ENCODE results near the gene FGFBP2. TPM values are rescaled to one million over a fixed set of nuclear protein-coding genes. Genes with fewer than 3 reads are reported as not detected.

The FGFBP2 gene
- total RNA-seq, 2 donors from 2014 or later, result 4.0 TPM; not detected in 1

DNA sequence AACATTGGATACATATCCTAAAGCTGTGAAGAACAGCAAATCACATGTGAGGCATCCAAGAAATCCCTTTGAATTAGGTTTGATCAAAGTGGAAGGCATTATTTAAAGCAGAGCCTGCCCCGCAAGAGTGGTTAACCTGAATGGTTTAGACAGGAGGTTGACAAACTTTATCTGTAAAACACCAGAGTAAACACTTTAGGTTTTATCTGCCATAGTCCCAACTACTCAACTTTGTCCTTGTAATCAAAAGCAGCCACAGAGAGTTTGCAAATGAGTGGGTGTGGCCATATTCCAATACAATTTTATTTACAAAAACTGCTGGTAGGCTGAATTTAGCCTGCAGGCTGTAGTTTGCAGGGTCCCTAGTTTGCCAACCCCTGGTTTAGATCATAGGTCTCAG is 25.2 kb upstream of the FGFBP2 start:
- intact Hi-C loops (cut with DNase I), result no loop called here
- no peaks in the 10 kb centered on the region for H3K36me3 ChIP-seq (replicated peaks in 1 of 2; ENCODE audit: insufficient read depth in 1 of 2, low read depth in 2 of 2)
- TF ChIP-seq, protein P1, sequence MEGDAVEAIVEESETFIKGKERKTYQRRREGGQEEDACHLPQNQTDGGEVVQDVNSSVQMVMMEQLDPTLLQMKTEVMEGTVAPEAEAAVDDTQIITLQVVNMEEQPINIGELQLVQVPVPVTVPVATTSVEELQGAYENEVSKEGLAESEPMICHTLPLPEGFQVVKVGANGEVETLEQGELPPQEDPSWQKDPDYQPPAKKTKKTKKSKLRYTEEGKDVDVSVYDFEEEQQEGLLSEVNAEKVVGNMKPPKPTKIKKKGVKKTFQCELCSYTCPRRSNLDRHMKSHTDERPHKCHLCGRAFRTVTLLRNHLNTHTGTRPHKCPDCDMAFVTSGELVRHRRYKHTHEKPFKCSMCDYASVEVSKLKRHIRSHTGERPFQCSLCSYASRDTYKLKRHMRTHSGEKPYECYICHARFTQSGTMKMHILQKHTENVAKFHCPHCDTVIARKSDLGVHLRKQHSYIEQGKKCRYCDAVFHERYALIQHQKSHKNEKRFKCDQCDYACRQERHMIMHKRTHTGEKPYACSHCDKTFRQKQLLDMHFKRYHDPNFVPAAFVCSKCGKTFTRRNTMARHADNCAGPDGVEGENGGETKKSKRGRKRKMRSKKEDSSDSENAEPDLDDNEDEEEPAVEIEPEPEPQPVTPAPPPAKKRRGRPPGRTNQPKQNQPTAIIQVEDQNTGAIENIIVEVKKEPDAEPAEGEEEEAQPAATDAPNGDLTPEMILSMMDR (IDR thresholded peaks at IDR 0.05), result no peak
- TF ChIP-seq POLR2A (IDR thresholded peaks at IDR 0.05), result no peak
- no peaks in the 10 kb centered on the region for H3K4me1 ChIP-seq
- H3K4me3 ChIP-seq, result no peak overlapping the region
- H3K27ac ChIP-seq, result no peak overlapping the region
- WGBS, 2 donors, result 25 to 31% methylated on average over 1 of the region's 1 CpG
- H3K27me3 ChIP-seq, result no peaks in the 10 kb centered on the region
- no peak for DNase-seq
- no peaks in the 10 kb centered on the region for H3K9me3 ChIP-seq
- ATAC-seq, result no peak

DNA sequence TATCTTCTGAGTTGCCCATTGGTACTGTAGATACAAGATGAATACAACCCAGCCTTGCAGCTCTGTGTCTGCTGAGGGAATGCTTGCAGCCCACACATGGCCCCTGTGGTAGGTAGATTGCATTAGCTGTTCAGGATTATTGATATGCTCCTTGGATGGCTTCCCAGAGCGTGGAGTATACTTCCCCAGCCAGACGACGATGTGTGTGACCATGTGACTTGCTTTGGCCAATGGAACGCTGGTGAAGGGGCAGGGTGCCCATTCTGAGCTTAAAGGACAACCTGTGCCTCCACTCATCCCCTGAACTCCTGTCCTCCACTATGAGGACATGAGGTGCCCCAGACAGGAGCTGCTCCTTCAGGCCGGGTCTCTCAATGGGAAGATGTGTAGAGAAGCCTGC is 23.9 kb upstream of the FGFBP2 start:
- no peak for ATAC-seq
- WGBS, 2 donors, result 34 to 51% methylated on average over 5 of the region's 5 CpGs
- Histone ChIP-seq H3K4me3 (no peak overlapping the region), H3K27me3 (no peaks in the 10 kb centered on the region), H3K36me3 (replicated peaks in 1 of 2; ENCODE audit: insufficient read depth in 1 of 2, low read depth in 2 of 2) (no peaks in the 10 kb centered on the region), H3K27ac (no peak overlapping the region), H3K4me1 (no peaks in the 10 kb centered on the region), H3K9me3 (no peaks in the 10 kb centered on the region)
- intact Hi-C loops (cut with DNase I), result no loop called here
- DNase-seq, result peak in 1 of 4 donors; percentile 8
- TF ChIP-seq, protein P1 (IDR thresholded peaks at IDR 0.05), result no peak
- TF ChIP-seq POLR2A (IDR thresholded peaks at IDR 0.05), result no peak

DNA sequence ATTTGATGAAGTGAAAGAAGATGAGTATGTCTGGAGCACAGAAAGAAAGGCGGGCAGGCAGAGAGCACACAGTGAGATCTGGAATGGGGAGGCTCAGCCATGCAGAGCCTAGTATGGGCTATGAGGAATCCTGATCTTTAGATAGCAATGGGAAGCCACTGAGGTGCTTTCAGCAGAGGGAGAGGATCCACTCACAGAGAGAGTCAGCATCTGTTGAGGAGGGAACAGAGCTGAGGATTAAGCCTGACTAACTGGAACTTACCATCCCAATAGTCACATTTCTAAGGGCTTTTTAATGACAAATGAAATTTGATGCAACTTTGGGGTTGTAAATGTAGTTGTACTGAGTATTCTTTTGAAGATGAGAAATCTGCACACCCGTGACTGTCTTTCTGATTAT is 20.6 kb upstream of the FGFBP2 start:
- intact Hi-C loops (cut with DNase I), result no loop called here
- TF ChIP-seq POLR2A (IDR thresholded peaks at IDR 0.05), result no peak
- TF ChIP-seq, protein P1 (IDR thresholded peaks at IDR 0.05), result no peak
- DNase-seq, result no peak
- Histone ChIP-seq H3K36me3 (replicated peaks in 1 of 2; ENCODE audit: insufficient read depth in 1 of 2, low read depth in 2 of 2) (no peaks in the 10 kb centered on the region), H3K27me3 (no peaks in the 10 kb centered on the region), H3K9me3 (no peaks in the 10 kb centered on the region), H3K4me3 (no peak overlapping the region), H3K4me1 (no peaks in the 10 kb centered on the region), H3K27ac (no peak overlapping the region)
- 58 to 59% methylated on average over 2 of the region's 2 CpGs for WGBS, 2 donors
- no peak for ATAC-seq

DNA sequence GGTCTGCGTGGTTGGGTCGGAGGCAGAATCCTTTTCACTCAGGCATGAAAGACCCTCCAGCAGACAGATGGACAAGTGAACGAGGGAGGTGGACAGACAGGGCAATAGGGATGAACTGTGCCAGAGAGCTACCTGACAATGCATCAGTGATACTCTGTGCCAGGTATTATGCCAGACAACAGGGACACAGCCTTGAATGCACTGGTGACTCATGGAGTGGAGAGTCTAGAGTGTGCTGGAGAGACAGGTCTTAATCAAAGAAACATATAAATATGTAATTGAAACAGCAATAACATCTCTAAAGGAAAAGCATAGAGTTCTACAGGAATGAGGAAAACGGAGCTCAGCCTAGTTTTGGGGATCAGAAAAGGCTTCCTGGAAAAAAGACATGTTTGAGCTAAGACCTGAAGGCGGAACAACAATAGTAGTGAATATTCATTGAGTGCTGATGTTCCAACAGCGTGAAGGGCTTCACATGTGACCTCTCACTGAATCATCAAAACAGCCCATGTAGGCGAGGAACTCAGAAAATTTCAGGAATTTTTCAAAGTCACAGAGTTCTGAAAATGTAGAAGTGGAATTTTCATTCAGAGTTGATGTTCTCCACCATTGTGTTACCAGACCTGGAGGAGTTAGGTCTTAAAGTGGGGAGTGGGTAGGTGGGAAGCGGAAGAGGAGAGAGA is 20.0 kb upstream of the FGFBP2 start:
- no peaks in the 10 kb centered on the region for H3K36me3 ChIP-seq (replicated peaks in 1 of 2; ENCODE audit: insufficient read depth in 1 of 2, low read depth in 2 of 2)
- no peak overlapping the region for H3K4me3 ChIP-seq
- no peaks in the 10 kb centered on the region for H3K9me3 ChIP-seq
- ATAC-seq, result no peak
- no peak overlapping the region for H3K27ac ChIP-seq
- DNase-seq, result no peak
- 69 to 71% methylated on average over 8 of the region's 8 CpGs for WGBS, 2 donors
- H3K27me3 ChIP-seq, result no peaks in the 10 kb centered on the region
- TF ChIP-seq, protein P1 (IDR thresholded peaks at IDR 0.05), result no peak
- TF ChIP-seq POLR2A (IDR thresholded peaks at IDR 0.05), result no peak
- intact Hi-C loops (cut with DNase I), result no loop called here
- H3K4me1 ChIP-seq, result no peaks in the 10 kb centered on the region
